Measurements from ENCODE around the gene CCDC171.

GRCh38 chr9:15707000-15707399 lies 154.2 kb downstream of the CCDC171 start:
- TF ChIP-seq MAX (IDR thresholded peaks at IDR 0.05) (no peak), REST (IDR thresholded peaks at IDR 0.05) (no peak), CTCF (IDR thresholded peaks at IDR 0.05; ENCODE audit: low read depth, low read length, missing input control) (no peak), SP1 (IDR thresholded peaks at IDR 0.05) (no peak)

Data from liver (tissue), 3 donors.